GM18508 (cell line): ENCODE results near the gene LGALS4.
"Not testable (repeated sequence)": the region's sequence is repeated elsewhere in the genome, so short reads cannot be mapped to it uniquely, and the experiment has no call there.

ENCODE experiments used
- ATAC-seq: cut with Tn5 transposase; IDR thresholded peaks from one replicate; pipeline ENCODE4 v1.9.1; 2021; ENCODE audit warnings: moderate number of reproducible peaks; ENCODE audit not compliant: insufficient read depth, unreplicated experiment

LGALS4 gene

DNA sequence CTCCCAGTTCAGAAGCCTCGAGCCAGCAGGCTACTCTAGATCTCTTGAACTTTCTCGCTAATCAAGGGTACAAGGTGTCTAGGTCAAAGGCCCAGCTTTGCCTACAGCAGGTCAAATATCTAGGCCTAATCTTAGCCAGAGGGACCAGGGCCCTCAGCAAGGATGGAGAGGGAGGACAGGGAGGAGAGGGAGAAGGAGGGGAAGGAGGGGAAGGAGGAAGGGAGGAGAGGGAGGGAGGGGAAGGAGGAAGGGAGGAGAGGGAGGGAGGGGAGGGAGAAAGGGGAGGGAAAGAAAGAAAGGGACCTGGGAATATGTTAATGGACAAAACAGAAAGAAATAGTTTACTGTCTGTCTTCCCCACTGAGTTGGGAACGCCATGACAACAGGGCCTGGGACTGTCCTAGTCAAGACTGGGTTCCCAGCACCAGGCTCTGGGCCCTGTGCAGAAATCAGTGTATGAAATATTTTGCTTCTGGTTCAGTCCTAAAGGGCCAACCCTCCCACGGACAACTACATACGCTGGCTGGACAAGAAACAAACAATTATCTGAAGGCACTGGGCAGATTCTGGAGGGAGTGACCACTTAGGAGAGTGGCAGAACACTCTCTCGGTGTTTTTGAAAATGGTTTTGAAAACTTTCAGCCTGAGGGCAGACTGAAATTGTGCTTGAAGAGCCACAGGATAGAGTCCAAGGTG is 14.3 kb upstream of the LGALS4 start:
- ATAC-seq = no peak

DNA sequence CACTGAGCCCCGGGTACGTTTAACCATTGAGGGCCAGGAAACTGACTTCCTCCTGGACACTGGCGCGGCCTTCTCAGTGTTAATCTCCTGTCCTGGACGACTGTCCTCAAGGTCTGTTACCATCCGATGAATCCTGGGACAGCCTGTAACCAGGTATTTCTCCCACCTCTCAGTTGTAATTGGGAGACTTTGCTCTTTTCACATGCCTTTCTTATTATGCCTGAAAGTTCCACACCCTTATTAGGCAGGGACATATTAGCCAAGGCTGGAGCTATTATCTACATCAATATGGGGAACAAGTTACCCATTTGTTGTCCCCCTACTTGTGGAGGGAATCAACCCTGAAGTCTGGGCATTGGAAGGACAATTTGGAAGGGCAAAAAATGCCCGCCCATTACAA is 13.2 kb upstream of the LGALS4 start:
- ATAC-seq = not testable (repeated sequence)

DNA sequence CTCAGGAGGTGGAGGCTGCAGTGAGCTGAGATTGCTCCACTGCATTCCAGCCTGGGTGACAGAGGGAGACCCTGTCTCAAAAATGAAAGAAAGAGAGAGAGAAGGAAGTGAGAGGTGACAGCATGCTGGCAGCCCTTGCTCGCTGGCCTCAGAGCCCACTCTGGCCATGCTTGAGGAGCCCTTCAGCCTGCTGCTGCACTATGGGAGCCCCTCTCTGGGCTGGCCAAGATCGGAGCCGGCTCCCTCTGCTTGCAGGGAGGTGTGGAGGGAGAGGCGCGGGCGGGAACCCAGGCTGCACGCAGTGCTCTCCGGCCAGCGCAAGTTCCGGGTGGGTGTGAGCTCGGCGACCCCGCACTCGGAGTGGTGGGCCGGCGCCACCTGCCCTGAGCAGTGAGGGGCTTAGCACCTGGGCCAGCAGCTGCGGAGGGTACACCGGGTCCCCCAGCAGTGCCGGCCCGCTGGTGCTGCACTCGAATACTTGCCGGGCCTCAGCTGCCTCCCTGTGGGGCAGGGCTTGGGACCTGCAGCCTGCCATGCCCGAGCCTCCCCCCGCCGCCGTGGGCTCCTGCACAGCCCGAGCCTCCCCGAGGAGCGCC is 8.6 kb upstream of the LGALS4 start:
- ATAC-seq = not testable (repeated sequence)

DNA sequence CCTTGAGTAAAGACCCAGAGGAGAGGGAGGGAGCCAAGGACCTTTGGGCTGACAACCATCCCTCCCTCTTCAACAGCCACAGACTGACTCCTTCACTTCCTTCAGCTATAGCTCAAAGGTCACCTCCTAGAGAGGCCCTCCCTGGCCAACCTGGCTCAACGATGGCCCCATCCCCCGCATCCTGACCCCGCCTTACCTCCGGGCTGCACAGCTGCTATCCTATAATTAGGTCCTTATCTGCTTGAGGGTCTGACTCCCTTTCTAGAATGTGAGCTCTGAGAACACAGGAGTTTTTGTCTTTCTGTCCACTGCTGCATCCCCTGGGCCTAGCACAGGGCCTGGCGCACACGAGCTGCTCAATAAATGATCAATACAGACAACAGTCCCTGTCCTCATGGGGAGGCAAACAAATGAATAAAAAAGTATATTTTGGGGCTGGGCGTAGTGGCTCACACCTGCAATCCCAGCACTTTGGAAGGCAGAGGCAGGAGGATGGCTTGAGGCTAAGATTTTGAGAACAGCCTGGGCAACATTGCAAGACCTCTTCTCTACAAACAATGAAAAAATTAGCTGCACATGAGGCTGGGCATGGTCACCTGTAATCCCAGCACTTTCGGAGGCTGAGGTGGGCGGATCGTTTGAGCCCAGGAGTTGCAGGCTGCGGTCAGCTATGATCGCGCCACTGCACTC is 6.6 kb upstream of the LGALS4 start:
- ATAC-seq = no peak

DNA sequence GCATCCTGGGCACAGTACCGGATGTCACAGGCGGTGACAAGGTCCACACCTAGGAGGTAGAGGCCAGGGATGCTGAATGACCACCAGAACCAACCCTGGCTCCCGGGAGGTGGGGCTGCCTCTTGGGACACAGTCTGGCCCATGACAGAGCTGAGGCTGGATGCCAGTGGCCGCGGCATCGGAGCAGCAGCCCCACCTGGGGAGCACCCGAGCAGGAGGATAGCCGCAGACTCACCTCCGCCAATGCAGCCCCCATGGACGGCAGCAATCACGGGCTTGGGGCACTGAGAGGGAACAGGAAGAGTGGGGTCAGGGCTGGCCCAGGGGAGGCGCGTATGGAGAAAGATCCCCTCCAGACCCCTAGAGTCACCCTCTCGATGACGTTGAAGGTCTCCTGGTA is 4.3 kb upstream of the LGALS4 start:
- no peak for ATAC-seq

DNA sequence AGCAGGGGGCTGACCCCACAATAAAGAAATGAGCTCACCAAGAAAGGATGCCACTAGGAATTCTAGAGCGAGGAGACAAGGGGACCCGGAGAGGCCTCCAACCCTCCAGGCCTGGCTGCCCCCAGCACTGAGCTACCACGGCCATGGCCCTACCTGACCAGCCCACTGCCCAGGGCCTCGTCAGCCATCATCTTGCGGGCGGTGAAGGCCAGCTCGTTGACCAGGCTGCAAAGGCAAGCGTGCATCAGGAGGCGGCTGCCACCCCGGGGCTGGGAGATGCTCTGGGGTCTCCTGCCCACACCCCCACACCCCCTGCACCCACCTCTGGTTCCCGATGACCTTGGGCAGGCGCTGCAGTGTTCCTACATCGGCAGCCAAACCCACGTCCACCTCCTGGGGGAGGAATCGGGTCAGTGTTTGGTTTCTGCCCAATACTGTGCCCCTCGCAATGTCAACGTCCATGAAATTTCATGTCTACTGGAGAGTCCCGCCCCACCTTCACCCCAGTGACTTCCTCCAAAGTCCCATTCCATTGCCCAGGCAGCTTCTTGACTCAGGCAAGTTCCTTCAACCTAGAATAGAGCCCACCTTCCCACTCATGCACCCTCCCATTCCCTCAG is 3.5 kb upstream of the LGALS4 start:
- no peak for ATAC-seq

DNA sequence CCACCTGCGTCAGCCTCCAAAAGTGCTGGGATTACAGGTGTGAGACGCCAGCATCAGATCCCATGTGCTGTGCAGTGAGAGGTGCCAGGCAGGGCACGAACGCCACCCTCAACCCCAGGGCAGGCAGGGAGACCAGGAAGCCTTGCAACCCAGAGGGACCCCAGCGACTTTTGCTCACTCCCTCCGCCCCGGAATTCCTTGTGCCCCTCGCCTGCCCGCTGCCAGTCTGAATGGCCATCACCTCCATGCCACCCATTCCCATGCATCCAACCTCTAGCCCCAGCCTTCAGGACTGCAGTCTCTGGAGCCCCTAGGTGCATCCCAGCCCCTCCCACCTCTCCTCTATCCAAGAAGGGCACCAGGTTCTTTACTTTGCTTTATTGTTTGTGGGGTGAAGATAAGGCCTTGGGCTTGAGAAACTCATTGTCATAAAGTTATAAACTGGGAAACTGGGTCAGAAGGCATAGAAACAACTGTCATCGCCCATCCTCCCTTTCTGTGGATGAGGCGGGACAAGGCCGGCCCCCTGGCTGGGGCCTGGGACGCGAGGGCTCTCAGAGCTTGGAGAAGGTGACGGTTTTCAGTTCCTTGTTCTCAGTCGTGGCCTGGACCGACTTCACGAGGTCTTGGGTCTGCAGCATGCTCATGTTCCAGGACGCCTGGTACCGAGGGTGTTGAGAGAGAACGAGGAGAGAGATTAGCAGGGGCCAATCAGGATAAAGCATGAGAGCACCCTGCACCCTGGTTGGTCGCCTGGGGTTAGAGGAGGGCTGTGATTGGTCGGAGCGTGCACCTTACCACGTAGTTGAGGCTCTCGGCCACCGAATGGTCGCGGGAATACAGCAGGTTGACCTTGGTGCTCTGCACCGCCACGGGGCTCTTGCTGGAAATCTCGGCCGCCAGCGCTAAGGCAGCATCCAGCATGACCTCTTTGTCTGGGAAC is 2.6 kb upstream of the LGALS4 start:
- ATAC-seq = no peak

DNA sequence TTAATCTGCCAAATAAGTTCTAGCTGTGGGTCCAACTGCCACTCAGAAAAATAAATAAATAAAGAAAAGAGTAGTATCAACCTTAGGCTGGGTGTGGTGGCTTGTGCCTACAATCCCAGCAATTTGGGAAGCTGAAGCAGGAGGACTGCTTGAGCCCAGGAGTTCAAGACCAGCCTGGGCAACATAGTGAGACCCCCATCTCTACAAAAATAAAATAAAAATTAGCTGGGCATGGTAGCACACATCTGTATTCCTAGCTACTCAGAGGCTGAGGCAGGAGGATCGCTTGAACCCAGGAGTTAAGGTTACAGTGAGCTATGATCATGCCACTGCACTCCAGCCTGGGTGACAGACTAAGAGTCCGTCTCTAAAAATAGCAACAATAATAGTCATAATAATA is 1.2 kb upstream of the LGALS4 start:
- not testable (repeated sequence) for ATAC-seq

DNA sequence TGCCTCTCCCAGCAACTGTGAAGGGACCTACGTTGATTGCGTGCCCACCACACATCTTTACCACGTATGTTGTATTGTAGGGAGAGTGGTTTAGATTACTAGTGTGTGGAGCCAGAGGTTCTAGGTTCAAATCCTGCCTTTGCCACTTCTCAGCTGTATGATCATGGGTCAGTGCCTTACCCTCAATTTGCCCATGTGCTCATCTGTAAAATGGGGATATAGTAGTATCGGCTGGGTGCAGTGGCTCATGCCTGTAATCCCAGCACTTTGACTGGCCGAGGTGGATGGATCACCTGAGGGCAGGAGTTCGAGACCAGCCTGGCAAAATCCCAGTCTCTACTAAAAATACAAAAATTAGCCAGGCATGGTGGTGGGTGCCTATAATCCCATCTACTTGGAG is 578 bp upstream of the LGALS4 start:
- no peak for ATAC-seq

DNA sequence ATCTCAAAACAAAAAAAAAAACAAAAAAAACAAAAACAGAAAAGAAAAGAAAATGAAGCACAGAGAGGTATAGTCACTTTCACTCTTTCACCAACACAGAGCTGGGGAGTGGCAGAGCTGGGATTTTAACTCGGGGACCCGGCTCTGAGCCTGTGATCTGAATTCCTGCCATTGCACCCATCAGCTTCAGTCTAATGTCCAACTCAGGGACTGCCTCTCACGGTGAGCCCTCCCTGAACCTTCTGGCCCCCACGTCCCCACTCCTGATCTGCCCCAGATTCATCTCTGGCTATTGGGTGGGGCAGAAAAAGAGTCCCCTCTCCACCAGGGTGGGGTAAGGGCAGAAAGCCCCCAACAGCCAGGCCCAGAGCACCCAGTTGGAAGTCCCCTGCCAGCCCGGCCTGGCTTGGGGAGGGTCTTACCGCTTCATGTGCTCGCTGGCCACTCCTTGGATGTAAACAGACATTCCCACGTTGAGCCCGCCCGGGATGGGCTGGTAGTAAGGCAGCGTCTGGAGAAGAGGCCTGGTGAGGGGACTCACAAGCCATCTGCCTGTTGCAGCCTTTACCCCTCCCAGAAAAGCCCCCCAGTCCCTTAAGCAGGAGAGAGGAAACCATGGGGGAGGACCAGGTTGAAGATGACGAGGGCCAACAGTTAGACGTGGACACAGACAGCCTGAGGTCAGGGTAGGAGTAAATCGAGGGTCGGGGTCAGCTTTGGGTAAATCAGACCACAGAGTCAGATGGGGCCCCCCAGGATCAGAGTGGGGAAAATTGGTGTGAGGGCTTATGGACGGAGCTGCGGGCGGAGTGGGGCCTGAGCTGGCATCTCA is 520 bp downstream of the LGALS4 start:
- no peak for ATAC-seq

DNA sequence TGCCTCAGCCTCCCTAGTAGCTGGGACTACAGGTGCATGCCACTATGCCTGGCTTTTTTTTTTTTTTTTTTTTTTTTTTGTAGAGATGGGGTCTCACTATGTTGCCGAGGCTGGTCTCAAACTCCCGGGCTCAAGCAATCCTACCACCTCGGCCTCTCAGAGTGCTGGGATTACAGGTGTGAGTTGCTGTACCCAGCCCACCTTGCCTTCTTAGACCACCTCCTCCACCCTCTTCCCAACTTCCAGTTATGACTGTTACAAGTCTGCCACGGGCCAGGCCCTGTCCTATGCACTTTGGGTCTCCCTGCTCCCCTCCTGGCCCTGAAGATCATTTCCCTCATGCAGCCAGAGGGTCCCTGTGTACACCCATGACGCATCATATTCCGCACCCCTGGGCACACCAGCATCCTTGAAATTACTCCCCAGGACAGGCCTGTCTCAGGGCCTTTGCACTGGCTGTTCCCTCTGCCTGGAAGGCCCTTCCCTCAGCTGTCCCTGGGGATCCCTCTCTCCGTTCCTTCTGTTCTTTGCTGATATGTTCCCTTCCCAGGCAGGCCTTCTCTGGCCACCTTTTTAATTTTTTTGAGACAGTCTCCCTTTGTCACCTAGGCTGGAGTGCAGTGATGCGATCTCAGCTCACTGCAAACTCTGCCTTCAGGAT is 3.0 kb downstream of the LGALS4 start:
- no peak for ATAC-seq

DNA sequence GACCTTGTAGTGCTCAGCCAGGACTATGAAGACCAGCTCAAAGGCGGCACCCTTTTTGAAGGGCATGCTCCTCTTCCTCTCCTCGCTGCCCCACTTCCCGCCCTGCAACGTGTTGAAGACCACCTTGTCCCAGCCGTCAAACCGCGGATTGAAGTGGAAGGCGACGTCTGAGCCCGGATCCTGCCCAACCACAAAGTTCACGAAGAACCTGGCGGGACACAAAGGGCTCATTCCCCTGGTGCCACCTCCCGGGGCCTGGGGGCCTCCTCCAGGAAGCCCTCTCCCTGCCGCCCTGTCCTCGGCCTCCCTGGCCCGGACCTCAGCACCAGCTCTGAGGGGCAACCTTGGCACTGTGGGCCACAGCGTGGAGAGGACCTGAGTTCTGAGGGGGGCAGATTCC is 4.0 kb downstream of the LGALS4 start:
- ATAC-seq = no peak

DNA sequence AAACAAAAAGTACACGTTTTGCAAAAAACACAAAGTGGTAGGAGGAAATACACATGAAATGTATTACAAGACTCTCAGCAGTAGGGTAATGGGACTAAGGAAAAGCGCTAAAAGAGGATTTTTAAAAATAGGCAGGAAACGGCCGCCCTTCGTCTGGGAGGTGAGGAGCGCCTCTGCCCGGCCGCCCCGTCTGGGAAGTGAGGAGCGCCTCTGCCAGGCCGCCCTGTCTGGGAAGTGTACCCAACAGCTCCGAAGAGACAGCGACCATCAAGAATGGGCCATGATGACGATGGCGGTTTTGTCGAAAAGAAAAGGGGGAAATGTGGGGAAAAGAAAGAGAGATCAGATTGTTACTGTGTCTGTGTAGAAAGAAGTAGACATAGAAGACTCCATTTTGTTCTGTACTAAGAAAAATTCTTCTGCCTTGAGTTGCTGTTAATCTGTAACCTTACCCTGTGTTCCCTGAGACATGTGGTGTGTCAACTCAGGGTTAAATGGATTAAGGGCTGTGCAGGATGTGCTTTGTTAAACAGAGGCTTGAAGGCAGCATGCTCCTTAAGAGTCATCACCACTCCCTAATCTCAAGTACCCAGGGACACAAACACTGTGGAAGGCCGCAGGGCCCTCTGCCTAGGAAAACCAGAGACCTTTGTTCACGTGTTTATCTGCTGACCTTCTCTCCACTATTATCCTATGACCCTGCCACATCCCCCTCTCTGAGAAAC is 5.2 kb downstream of the LGALS4 start:
- not testable (repeated sequence) for ATAC-seq

DNA sequence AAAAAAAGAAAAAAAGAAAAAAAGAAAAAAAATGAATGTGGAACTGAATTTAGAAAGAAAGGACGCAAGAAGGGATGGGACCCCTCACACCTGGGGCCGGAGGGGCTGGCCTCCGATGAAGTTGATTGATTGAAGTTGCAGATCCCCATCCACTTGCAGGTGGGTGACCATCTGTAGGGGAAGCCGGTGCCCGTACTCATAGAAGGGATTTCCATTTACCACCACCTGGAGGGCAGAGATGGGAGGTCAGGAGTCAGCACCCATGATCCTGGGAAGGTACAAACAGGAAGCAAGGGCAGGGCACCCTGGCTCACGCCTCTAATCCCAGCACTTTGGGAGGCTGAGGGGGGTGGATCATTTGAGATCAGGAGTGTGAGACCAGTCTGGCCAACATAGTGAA is 6.4 kb downstream of the LGALS4 start:
- ATAC-seq = no peak

DNA sequence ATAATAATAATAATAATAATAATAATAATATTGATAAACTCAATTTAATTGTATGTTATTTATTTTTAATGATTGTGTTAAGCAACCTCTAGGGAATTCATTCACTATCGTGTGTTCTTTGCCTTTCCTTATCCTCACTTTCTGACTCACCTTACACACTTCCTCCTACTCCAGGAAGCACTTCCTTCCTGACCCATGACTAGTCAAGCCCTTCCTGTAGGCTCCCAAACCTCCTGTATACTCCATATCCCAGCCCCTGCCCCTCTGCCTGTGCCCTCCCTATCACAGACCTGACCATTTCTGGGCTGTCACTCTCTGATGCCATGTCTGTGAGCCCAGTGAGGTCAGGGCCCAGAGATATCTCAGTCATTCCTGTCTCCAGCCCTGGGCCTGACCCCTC is 7.6 kb downstream of the LGALS4 start:
- ATAC-seq = no peak

DNA sequence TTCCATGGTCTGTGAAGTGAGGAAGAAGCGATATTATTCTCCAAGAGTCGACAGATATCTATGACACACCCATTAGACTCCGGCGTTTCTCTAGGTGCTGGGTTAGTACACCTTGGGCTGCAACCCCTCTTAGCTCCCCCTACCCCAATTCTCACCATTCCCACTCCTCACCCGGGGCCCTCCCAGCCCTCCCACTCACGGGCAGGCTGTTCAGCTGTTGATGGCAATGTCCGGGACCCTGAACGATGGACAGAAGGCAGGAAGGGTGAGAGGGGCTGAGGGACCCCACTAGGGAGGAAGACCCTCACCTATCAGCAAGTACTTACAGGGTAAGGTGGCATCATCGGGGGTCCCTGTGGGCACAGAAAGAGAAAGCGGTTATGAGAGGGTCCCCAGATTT is 9.2 kb downstream of the LGALS4 start:
- ATAC-seq = no peak

DNA sequence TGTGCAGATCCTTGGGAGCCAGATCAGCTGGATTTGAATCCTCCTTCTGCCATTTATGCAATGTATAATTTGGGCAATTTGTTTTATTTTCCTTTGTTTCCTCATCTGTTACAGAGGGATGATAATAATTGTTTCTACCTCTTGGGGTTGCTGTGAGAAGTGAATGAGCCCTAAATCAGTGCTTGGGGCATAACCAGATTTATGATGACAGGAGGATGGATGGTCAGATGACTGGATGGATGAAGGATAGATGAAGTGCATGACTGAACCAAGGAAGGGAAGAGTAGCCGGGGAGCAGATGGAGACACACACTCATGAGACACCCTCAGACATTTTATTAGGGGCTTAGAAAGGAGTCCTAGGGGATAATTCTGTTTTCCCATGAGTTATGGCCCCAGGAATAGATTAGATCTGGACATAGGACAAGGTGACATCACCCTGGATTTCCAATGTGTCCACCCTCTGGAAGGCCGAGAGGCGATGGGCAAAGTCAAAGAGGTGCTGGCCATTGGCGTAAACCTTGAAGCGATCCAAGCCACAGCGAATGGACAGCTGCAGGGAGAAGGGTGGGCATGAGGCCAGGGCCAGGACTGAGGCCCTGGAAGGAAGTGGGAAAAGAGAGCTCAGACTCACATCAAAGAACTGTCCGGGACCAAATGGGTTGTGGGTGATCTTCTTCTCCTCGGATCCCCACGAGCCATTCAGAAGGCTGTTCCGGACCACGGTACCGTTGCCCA is 11.2 kb downstream of the LGALS4 start:
- ATAC-seq = no peak
